HepG2 (cell line): ENCODE data around the gene GLDN. TPM values are rescaled to one million over a fixed set of nuclear protein-coding genes. Genes with fewer than 3 reads are reported as not detected.

Experiments used
- HDAC1 ChIP-seq: sonication (generic); formaldehyde crosslinking; IDR thresholded peaks from 2 replicates; pipeline ENCODE4 v1.5.1; 2020; ENCODE audit warnings: mild to moderate bottlenecking, missing genetic modification reagents
- JUND ChIP-seq: sonication (generic); formaldehyde crosslinking; IDR thresholded peaks from 2 replicates; pipeline ENCODE4 v1.8.0; 2022; ENCODE audit warnings: mild to moderate bottlenecking, missing genetic modification reagents
- YY1 ChIP-seq: IDR thresholded peaks from 2 replicates; pipeline ENCODE4 v1.6.1; 2011; ENCODE audit warnings: low read length, low read depth, moderate library complexity, mild to moderate bottlenecking; ENCODE audit not compliant: insufficient read depth, insufficient replicate concordance
- ZBTB10 ChIP-seq: sonication (generic); formaldehyde crosslinking; IDR thresholded peaks from 2 replicates; pipeline ENCODE4 v1.4.0; 2020; ENCODE audit warnings: missing genetic modification reagents, borderline replicate concordance
- ZBTB7A ChIP-seq: sonication (generic); formaldehyde crosslinking; IDR thresholded peaks from 2 replicates; pipeline ENCODE4 v1.8.0; 2022; ENCODE audit warnings: mild to moderate bottlenecking, missing genetic modification reagents
- ZNF746 ChIP-seq: sonication (generic); formaldehyde crosslinking; IDR thresholded peaks from 2 replicates; pipeline ENCODE4 v1.8.0; 2022; ENCODE audit warnings: mild to moderate bottlenecking, missing genetic modification reagents
- polyA plus RNA-seq, 8 experiments: library from polyadenylated mRNA; depleted of rRNA in 3 of 8; stranded (reverse) in 7 of 8; unstranded in 1 of 8; fragments of >200 nt; fragmentation: Illumina TruSeq in 4 of 8; extraction: Trizol in 4 of 8; gene quantifications; 2 replicates each; pipeline versions ENCODE4 v1.2.1 to v1.2.3, GENCODE V29; 2011 to 2016; ENCODE audit warnings: low read depth in 4 of 8, missing spikeins in 1 of 8, mixed read lengths in 1 of 8; ENCODE audit not compliant: insufficient read depth in 1 of 8
- total RNA-seq, 5 experiments: library from RNA; depleted of rRNA; stranded (reverse); fragments of >200 nt; fragmentation: Illumina TruSeq; extraction: Trizol; gene quantifications; 2 replicates each; pipeline ENCODE4 v1.2.3, GENCODE V29; 2016; ENCODE audit warnings: low read depth in 1 of 5
- TF ChIP-seq, protein P1 (sequence below): sonication (generic); formaldehyde crosslinking; conservative IDR thresholded peaks from 2 replicates; pipeline ENCODE4 v1.5.0; 2020; ENCODE audit warnings: missing genetic modification reagents

Gene GLDN
- total and polyA plus RNA-seq, 2 of the 13 experiments (the other 11 are each of a cell fraction or from before 2014, with no cell fraction given) = 0.86 to 1.0 TPM

- TF ChIP-seq ZBTB10 (CRISPR knock-in tag) = no peak
- TF ChIP-seq HDAC1 (CRISPR knock-in tag) = no peak
- TF ChIP-seq YY1 = no peak
- TF ChIP-seq ZBTB7A = no peak
- TF ChIP-seq, protein P1, sequence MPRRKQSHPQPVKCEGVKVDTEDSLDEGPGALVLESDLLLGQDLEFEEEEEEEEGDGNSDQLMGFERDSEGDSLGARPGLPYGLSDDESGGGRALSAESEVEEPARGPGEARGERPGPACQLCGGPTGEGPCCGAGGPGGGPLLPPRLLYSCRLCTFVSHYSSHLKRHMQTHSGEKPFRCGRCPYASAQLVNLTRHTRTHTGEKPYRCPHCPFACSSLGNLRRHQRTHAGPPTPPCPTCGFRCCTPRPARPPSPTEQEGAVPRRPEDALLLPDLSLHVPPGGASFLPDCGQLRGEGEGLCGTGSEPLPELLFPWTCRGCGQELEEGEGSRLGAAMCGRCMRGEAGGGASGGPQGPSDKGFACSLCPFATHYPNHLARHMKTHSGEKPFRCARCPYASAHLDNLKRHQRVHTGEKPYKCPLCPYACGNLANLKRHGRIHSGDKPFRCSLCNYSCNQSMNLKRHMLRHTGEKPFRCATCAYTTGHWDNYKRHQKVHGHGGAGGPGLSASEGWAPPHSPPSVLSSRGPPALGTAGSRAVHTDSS (CRISPR knock-in tag) = 0 out of 2 replicates have a peak, but pooled peaks have one; percentile 56
- no peak for TF ChIP-seq JUND (CRISPR knock-in tag)
- 0 out of 2 replicates have a peak, but pooled peaks have one; percentile 36 for TF ChIP-seq ZNF746 (CRISPR knock-in tag)
Measured at GRCh38 chr15:51298620-51299019, 42.8 kb upstream of the GLDN start (continued).
